Retinal pigment epithelial cell (primary cell): Measurements from ENCODE around the gene BEND3.
"Not testable (repeated sequence)": the region's sequence is repeated elsewhere in the genome, so short reads cannot be mapped to it uniquely, and the experiment has no call there.

Experiments
- DNase-seq: peaks from one replicate; pipeline ENCODE4 v3.0.0-alpha.2; 2010; ENCODE audit warnings: low read depth
- H3K4me3 ChIP-seq: 2 replicates; pipeline ENCODE4 v1.5.1; 2011; ENCODE audit warnings: mild to moderate bottlenecking, low read length, control low read depth, moderate library complexity
- TF ChIP-seq, protein P1 (sequence below): conservative IDR thresholded peaks from 2 replicates; pipeline ENCODE4 v1.5.1; 2011; ENCODE audit warnings: low read depth, low read length, control low read depth, inconsistent platforms

BEND3 gene

GRCh38 chr6:107120404-107120803 lies 5.1 kb upstream of the BEND3 start:
- DNase-seq, result no peak
- no peak overlapping the region for H3K4me3 ChIP-seq
- TF ChIP-seq, protein P1, sequence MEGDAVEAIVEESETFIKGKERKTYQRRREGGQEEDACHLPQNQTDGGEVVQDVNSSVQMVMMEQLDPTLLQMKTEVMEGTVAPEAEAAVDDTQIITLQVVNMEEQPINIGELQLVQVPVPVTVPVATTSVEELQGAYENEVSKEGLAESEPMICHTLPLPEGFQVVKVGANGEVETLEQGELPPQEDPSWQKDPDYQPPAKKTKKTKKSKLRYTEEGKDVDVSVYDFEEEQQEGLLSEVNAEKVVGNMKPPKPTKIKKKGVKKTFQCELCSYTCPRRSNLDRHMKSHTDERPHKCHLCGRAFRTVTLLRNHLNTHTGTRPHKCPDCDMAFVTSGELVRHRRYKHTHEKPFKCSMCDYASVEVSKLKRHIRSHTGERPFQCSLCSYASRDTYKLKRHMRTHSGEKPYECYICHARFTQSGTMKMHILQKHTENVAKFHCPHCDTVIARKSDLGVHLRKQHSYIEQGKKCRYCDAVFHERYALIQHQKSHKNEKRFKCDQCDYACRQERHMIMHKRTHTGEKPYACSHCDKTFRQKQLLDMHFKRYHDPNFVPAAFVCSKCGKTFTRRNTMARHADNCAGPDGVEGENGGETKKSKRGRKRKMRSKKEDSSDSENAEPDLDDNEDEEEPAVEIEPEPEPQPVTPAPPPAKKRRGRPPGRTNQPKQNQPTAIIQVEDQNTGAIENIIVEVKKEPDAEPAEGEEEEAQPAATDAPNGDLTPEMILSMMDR, result no peak

DNA sequence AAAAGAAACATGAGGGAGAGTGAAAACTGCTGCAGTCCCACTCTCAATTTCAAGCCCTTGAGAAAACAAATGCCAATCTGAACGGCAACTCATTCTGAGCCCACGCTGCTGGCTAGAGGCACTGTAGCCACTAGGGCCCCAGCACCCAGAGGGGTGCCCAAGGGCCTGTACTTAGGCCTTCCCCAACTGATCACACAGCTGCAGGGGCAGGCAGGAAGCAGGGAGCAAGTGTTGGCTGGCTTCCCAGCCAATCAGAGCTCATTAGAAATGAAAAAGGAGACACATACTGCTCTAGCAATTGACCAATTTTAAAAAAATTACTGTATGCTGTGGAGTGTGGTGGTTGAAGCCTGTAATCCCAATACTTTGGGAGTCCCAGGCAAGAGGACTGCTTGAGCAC lies 3.7 kb upstream of the BEND3 start:
- TF ChIP-seq, protein P1, result no peak
- DNase-seq, result no peak
- H3K4me3 ChIP-seq, result no peak overlapping the region

- DNase-seq, H3K4me3 ChIP-seq: not testable (repeated sequence)
These were observed 3.2 kb upstream of the BEND3 start for GRCh38 chr6:107118540-107118939.

DNA sequence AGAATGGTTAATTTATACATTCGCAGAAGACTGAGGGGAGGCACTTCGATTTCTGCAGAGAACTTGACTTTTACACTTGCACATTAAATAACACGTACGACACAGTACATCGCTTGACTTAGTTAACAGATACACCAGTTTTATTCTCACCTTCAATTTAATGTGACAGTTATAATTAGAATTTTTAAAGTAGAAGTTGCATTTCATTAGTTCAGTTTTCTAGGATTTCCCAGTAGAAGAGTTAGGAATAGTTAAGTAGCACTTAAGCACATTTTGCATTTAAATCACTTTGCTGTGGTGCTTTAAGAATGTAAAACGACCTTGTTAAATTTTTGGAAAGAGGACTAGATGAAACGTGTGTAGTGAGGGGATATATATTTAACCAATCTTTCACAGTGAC lies 1.6 kb upstream of the BEND3 start:
- TF ChIP-seq, protein P1, result no peak
- no peak for DNase-seq
- H3K4me3 ChIP-seq, result peak overlapping the region; percentile 61

DNA sequence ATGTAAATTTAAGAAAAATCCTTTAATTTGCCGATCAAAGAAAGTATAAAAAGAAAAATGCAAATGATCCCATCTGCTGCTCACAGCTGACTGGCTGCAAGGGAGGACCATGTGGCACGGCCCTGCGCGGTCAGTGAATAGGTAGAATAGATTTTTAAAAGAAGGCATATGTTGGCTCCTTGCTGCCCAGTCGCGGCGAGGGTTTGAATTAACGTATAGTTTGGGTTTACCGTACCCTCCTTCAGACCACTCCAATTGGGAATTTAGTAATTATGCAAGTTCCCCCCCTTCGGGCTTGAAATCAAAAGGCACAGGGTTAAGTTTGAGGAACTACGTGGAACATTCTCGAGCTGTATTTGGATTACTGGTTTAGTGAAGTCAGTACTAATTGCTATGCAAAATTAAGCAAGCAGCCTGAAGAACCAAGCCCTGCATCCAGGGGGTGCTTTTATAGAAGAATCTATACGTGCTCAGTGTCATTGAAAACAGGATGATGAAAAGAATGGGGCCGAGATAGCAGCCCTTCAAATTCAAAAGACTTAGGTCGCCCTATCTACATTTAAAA lies 1.1 kb upstream of the BEND3 start:
- H3K4me3 ChIP-seq, result peak overlapping the region; percentile 61
- TF ChIP-seq, protein P1, result peak; percentile 20
- no peak for DNase-seq

DNA sequence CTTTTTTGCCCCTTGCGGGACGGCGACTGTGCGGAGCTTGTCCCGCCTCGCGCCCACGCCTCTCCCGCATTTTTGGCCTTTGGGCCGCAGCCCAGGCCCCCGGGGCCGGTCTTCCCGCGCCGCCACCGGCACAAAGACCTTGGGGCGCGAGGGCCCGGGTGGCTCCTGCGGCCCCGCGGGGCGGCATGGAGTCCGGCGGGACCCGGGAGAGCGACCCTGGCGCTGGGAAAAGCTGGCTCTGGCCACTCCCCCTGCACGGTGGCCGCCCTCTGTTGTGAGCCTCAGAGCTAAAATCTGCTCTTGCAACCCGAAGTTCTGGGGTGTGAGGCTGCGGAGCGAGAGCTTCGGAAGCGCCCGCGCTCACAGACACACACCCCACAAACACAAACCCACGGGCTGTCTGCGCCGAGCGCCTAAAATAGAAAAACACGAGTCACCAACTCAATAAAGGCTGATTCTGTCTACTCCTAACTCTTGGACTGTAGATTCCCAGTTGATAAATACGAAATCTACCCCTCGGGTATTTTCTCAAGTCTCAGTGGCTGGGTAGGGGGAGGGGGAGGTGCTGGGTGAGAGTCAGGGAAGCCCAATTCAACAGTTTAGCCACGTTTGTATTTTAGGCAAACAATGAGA lies 496 bp upstream of the BEND3 start:
- no peak for DNase-seq
- peak overlapping the region; percentile 61 for H3K4me3 ChIP-seq
- TF ChIP-seq, protein P1, result no peak

DNA sequence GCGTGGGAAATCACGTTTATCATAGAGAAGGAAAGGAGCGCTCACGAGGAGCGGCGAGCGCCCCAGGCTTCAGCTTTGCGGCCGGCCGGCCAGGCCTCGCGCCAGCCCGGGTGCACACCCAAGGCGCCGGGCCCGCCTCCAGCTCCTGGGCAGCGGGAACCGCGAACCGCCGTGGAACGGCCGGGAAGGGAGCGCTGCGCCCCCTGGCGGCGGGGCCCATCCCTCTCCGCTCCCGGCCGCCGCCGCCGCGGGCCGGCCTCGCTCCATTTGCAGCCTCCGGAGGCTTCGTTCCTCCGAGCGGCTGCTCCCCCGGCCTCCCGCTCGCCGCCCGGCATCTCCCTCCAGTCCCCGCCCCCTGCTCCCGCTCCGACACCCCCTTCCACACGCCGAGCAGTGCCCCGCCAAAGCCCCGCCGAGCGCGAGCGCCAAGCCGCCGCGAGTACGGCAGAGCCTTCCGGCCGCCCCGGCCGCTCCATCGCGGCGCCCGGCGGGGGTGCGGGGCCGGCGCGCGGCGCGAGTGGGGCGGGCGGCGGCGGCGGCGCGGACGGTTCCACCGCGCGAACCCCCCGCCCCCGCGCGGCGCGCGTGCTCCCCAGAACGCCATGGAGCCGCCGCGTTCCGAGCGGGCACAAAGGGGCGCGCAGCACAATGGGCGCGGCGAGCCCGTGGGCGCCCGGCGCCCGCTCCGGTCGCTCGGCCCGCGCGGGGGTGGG lies 946 bp downstream of the BEND3 start:
- DNase-seq, result peak; percentile 59
- TF ChIP-seq, protein P1, result peak; percentile 57
- H3K4me3 ChIP-seq, result peak overlapping the region; percentile 43
